Measurements from ENCODE around the gene SLC38A3. TPM values are rescaled to one million over a fixed set of nuclear protein-coding genes. Genes with fewer than 3 reads are reported as not detected.

SLC38A3 gene
- total RNA-seq, 4 donors from 2014 or later = 0.69 to 4.1 TPM; not detected in 2

DNA sequence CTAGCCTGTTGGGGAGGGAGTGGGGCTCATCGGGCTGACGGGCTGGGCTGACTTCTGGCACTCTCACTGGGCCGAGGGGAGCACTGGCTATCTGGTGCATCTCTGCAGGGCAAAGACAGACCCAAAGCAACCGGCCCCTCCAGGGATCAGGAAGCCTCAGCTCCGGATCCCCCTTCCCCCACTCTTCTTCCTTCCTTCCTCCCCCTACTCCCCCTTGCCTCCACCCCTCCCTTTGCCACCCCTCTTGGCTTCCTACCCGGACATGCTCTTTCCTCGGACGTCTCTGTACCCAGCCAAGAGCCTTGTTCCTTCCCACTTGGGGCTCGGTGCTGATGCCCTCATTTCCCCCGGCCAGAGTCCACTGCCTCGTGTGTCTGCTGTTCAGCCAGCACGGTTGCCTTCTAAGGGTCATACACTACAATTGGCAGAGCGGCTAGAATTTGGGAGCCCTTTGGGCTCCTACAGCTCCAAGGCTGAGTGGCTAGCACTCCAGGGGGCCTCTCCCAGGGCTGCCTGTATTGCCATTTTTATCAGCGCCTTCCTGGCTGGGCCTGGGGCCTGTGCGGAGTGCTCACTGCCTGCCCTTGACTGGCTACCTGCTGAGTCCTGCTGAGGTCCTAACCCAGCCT, 39.0 kb upstream of the SLC38A3 start:
- Histone ChIP-seq H3K4me3 (no peak overlapping the region), H3K27me3 (no peaks in the 10 kb centered on the region), H3K36me3 (no peaks in the 10 kb centered on the region), H3K4me1 (peaks cover 17 to 44% of the 10 kb centered on the region in 2 donors), H3K9me3 (no peaks in the 10 kb centered on the region), H3K27ac (peak overlapping the region; percentile 81 to 84)
- no peak for TF ChIP-seq POLR2A (IDR thresholded peaks at IDR 0.05)
- TF ChIP-seq, protein P1, sequence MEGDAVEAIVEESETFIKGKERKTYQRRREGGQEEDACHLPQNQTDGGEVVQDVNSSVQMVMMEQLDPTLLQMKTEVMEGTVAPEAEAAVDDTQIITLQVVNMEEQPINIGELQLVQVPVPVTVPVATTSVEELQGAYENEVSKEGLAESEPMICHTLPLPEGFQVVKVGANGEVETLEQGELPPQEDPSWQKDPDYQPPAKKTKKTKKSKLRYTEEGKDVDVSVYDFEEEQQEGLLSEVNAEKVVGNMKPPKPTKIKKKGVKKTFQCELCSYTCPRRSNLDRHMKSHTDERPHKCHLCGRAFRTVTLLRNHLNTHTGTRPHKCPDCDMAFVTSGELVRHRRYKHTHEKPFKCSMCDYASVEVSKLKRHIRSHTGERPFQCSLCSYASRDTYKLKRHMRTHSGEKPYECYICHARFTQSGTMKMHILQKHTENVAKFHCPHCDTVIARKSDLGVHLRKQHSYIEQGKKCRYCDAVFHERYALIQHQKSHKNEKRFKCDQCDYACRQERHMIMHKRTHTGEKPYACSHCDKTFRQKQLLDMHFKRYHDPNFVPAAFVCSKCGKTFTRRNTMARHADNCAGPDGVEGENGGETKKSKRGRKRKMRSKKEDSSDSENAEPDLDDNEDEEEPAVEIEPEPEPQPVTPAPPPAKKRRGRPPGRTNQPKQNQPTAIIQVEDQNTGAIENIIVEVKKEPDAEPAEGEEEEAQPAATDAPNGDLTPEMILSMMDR (IDR thresholded peaks at IDR 0.05) = no peak
- peak in 1 of 2 donors; percentile 54 for DNase-seq
- intact Hi-C loops (cut with DNase I; ENCODE audit: low total_unique reads) = no loop called here

DNA sequence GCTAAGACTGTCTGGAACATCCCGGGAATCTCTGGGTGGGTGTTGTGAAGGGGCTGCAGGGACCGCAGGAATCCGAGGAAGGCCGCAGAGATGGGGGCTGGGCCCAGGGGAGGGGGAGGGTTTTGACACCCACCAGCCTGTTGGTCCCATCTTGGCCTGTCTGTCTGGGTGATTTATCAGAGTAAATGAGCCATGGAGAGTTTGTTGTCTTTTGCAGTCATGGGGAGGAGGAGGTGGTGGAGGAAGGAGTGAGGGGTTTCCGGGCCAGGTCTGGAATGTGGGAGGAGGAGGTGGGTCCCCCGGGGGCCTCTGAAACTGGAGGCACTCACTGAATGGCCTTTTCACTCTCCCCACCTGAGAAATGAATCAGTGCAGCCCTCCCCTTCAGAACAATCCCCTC, 38.5 kb upstream of the SLC38A3 start:
- Histone ChIP-seq H3K9me3 (no peaks in the 10 kb centered on the region), H3K36me3 (no peaks in the 10 kb centered on the region), H3K27me3 (no peaks in the 10 kb centered on the region), H3K27ac (peak overlapping the region; percentile 81 to 84), H3K4me1 (peaks cover 17 to 44% of the 10 kb centered on the region in 2 donors), H3K4me3 (no peak overlapping the region)
- no peak for TF ChIP-seq POLR2A (IDR thresholded peaks at IDR 0.05)
- TF ChIP-seq, protein P1 (IDR thresholded peaks at IDR 0.05) = no peak
- intact Hi-C loops (cut with DNase I; ENCODE audit: low total_unique reads) = no loop called here
- DNase-seq = no peak

DNA sequence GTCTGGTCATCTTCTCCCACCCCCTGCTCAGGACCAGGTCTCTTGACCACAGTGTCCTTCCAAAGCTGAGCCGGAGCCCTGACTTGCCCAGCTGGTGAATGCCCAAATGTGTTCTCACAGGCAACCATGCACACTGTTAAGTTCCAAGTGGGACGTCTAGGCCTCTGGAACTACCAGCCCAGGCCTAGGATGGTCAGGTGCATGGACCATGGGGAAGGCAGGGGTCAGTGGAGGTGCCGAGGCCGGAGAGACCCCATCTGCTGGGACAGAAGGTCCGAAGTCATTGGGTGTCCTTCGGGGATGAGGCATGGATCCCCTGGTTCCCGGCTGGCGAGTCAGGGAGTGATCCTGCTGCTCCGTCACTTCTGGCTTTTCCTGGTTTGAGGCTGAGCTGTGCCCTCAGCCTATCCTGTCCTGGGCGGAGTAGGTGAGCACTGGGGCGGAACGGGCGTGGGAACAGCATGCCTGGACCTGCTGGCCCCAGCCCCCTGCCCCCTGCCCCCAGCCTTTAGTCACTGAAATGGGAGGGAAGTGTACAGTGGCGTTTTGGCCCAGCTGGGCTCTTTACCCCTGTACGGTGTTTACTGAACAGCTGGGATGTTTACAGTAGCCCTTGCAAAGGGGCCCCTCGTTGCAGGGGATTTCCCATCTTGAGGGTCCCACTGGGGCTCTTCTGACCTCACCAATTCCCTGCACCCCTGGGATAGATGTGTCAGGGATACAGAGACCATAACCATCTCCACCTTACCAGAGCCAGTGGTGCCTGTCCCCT, 37.8 kb upstream of the SLC38A3 start:
- intact Hi-C loops (cut with DNase I; ENCODE audit: low total_unique reads) = no loop called here

DNA sequence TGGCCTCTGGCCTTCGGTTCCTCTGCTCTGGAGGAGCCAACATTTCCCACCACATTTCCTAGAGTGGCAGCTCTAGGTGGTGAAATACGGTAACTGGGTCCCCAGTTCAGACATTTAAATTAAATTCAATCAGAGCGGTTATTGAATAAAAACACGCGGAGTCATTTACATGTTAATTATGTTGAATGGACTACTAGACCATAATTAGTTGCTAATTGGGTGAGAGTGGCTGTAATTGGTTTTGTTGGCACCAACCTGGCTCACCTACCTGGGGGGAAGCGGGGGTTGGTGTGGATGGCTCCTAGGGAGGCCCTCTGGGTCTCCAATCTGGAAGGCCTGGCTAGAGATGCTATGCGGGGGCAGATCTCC, 37.2 kb upstream of the SLC38A3 start:
- Histone ChIP-seq H3K36me3 (no peaks in the 10 kb centered on the region), H3K4me1 (peaks cover 17 to 40% of the 10 kb centered on the region in 2 donors), H3K9me3 (no peaks in the 10 kb centered on the region), H3K4me3 (no peak overlapping the region), H3K27ac (peak overlapping the region; percentile 81 to 84), H3K27me3 (no peaks in the 10 kb centered on the region)
- TF ChIP-seq POLR2A (IDR thresholded peaks at IDR 0.05) = no peak
- TF ChIP-seq, protein P1 (IDR thresholded peaks at IDR 0.05) = no peak
- no peak for DNase-seq
- intact Hi-C loops (cut with DNase I; ENCODE audit: low total_unique reads) = no loop called here

More for the DNA sequence above, 37.8 kb upstream of the SLC38A3 start:
- peaks cover 17 to 40% of the 10 kb centered on the region in 2 donors for H3K4me1 ChIP-seq
- H3K27me3 ChIP-seq = no peaks in the 10 kb centered on the region
- H3K4me3 ChIP-seq = no peak overlapping the region
- no peaks in the 10 kb centered on the region for H3K9me3 ChIP-seq
- H3K27ac ChIP-seq = peak overlapping the region; percentile 81 to 84
- TF ChIP-seq, protein P1 (IDR thresholded peaks at IDR 0.05) = no peak
- TF ChIP-seq POLR2A (IDR thresholded peaks at IDR 0.05) = peak in 1 of 2 donors; percentile 32
- H3K36me3 ChIP-seq = no peaks in the 10 kb centered on the region
- no peak for DNase-seq

DNA sequence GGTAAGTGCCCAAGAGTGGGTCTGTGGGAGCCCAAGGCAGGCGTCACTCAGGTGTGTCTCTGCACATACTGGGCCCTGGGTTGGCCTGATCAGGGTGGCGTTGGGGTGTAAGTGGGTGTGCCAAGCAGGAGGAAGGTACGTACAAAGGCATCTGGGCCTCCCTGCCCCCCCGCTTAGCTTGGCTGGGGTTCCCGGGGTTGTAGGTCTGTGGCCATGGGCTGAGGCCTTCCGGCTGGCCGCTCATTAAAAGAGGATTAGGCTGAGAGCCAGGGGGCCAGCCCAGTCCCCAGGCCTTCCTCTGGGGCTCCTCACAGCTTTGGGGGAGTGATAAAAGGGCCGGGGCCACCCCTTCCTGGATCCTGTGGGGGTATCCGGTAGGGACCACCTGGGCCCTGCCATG, 36.7 kb upstream of the SLC38A3 start:
- no peaks in the 10 kb centered on the region for H3K9me3 ChIP-seq
- TF ChIP-seq, protein P1 (IDR thresholded peaks at IDR 0.05) = no peak
- no peak for TF ChIP-seq POLR2A (IDR thresholded peaks at IDR 0.05)
- no peaks in the 10 kb centered on the region for H3K27me3 ChIP-seq
- H3K4me3 ChIP-seq = no peak overlapping the region
- DNase-seq = no peak
- H3K4me1 ChIP-seq = peaks cover 17 to 40% of the 10 kb centered on the region in 2 donors
- intact Hi-C loops (cut with DNase I; ENCODE audit: low total_unique reads) = no loop called here
- no peaks in the 10 kb centered on the region for H3K36me3 ChIP-seq
- H3K27ac ChIP-seq = peak overlapping the region; percentile 70 to 84

Measured in uterus (tissue), 4 donors.